H1 (cell line): ENCODE data around the gene VAV2. TPM values are rescaled to one million over a fixed set of nuclear protein-coding genes. Genes with fewer than 3 reads are reported as not detected.

Experiments
- CTCF ChIA-PET: fragments of 300-600 bp; sonication (Branson Sonifier 250); formaldehyde crosslinking; loops from one replicate; lab custom pipeline; 2021; ENCODE audit not compliant: partially characterized antibody; lab: Charles Lee
- POLR2A ChIA-PET: fragments of 300-600 bp; sonication (Branson Sonifier 250); formaldehyde crosslinking; loops from one replicate; lab custom pipeline; 2021; ENCODE audit warnings: inconsistent platforms; ENCODE audit not compliant: partially characterized antibody; lab: Charles Lee
- DNase-seq, 2 experiments: peaks; one replicate each; pipeline versions ENCODE4 v3.0.0 to v3.0.0-alpha.2; 2010 to 2022; ENCODE audit warnings: low spot score in 2 of 2, low read depth in 1 of 2, mixed read lengths in 1 of 2
- FAIRE-seq: peaks from 2 replicates; lab custom pipeline; 2011; peaks lifted over from hg19 to GRCh38; lab: Jason Lieb, UNC
- H2AFZ ChIP-seq: 2 replicates; pipeline ENCODE4 v1.8.1; 2012; ENCODE audit warnings: low read length, inconsistent platforms
- H2AK5ac ChIP-seq: 2 replicates; pipeline ENCODE4 v1.6.1; 2013; ENCODE audit warnings: low read depth, low read length
- H2BK120ac ChIP-seq: replicated peaks from 2 replicates; pipeline ENCODE3; 2013; ENCODE audit warnings: low read depth, low read length, inconsistent platforms
- H2BK12ac ChIP-seq: 2 replicates; pipeline ENCODE4 v1.6.1; 2013; ENCODE audit warnings: low read depth, low read length
- H2BK15ac ChIP-seq: 2 replicates; pipeline ENCODE4 v1.6.1; 2013; ENCODE audit warnings: low read length
- H2BK20ac ChIP-seq: 2 replicates; pipeline ENCODE4 v1.6.1; 2013; ENCODE audit warnings: low read length
- H2BK5ac ChIP-seq: 2 replicates; pipeline ENCODE4 v1.6.1; 2013; ENCODE audit warnings: low read depth, low read length
- H3K14ac ChIP-seq: 2 replicates; pipeline ENCODE4 v1.6.1; 2013; ENCODE audit warnings: inconsistent platforms; ENCODE audit not compliant: insufficient read length
- H3K18ac ChIP-seq: 2 replicates; pipeline ENCODE4 v1.6.1; 2013; ENCODE audit warnings: low read length; ENCODE audit errors: extremely low read depth
- H3K23ac ChIP-seq: 2 replicates; pipeline ENCODE4 v1.6.1; 2013; ENCODE audit warnings: inconsistent platforms; ENCODE audit not compliant: insufficient read length
- H3K23me2 ChIP-seq: 2 replicates; pipeline ENCODE4 v1.6.1; 2013; ENCODE audit warnings: low read depth, low read length
- H3K27ac ChIP-seq: 2 replicates; pipeline ENCODE4 v1.6.1; 2011; ENCODE audit warnings: low read depth, low read length, inconsistent platforms
- H3K27me3 ChIP-seq, 4 experiments: replicated peaks in 1 of 4; 1 replicate in 1 of 4; 2 replicates in 3 of 4; pipeline versions ENCODE4 v1.6.1 to v1.8.1; 2011 to 2013; ENCODE audit warnings: low read length in 3 of 4, mild to moderate bottlenecking in 3 of 4, inconsistent platforms in 2 of 4, mixed read lengths in 2 of 4, moderate library complexity in 1 of 4; ENCODE audit not compliant: control insufficient read depth in 3 of 4, insufficient read depth in 3 of 4; ENCODE audit errors: extremely low read depth in 1 of 4
- H3K36me3 ChIP-seq, 4 experiments: 2 replicates each; pipeline versions ENCODE4 v1.6.1 to v1.8.1; 2011 to 2013; ENCODE audit warnings: mild to moderate bottlenecking in 4 of 4, low read length in 3 of 4, moderate library complexity in 2 of 4, control low read depth in 1 of 4, inconsistent platforms in 1 of 4; ENCODE audit not compliant: insufficient read depth in 4 of 4, control insufficient read depth in 2 of 4
- H3K4ac ChIP-seq: replicated peaks from 2 replicates; pipeline ENCODE3; 2013; ENCODE audit warnings: low read length, low read depth, mixed read lengths, inconsistent platforms; ENCODE audit not compliant: insufficient read length
- H3K4me1 ChIP-seq, 4 experiments: replicated peaks in 1 of 4; 1 replicate in 1 of 4; 2 replicates in 3 of 4; pipeline versions ENCODE4 v1.6.1 to v1.8.1; 2011 to 2013; ENCODE audit warnings: low read length in 3 of 4, inconsistent platforms in 2 of 4, mixed read lengths in 1 of 4; ENCODE audit not compliant: insufficient read depth in 4 of 4, control insufficient read depth in 3 of 4
- H3K4me2 ChIP-seq, 2 experiments: 2 replicates each; pipeline versions ENCODE4 v1.6.1 to v1.8.1; 2011 to 2013; ENCODE audit warnings: low read depth in 2 of 2, low read length in 2 of 2, control low read depth in 1 of 2, inconsistent platforms in 1 of 2, mild to moderate bottlenecking in 1 of 2; ENCODE audit not compliant: insufficient read depth in 1 of 2
- H3K4me3 ChIP-seq, 4 experiments: fragments of 200-600, 300-600 bp in 1 of 4; sonication (generic), shearing (Covaris generic), sonication (Bioruptor Twin) in 1 of 4; 2 replicates each; pipeline versions ENCODE4 v1.5.1 to v1.8.1; 2011 to 2016; ENCODE audit warnings: low read length in 4 of 4, low read depth in 3 of 4, control low read depth in 2 of 4, inconsistent platforms in 2 of 4, mild to moderate bottlenecking in 2 of 4, mixed read lengths in 1 of 4, moderate library complexity in 1 of 4; ENCODE audit not compliant: insufficient read depth in 2 of 4; ENCODE audit errors: extremely low read depth in 1 of 4
- H3K56ac ChIP-seq: replicated peaks from 2 replicates; pipeline ENCODE3; 2013; ENCODE audit warnings: low read depth, mild to moderate bottlenecking, mixed read lengths, low read length, inconsistent platforms; ENCODE audit not compliant: insufficient read length
- H3K79me1 ChIP-seq: 2 replicates; pipeline ENCODE4 v1.6.1; 2013; ENCODE audit warnings: low read depth, low read length, control low read depth
- H3K79me2 ChIP-seq, 2 experiments: 2 replicates each; pipeline versions ENCODE4 v1.6.1 to v1.8.1; 2012 to 2013; ENCODE audit warnings: low read length in 2 of 2, mild to moderate bottlenecking in 2 of 2, inconsistent platforms in 1 of 2; ENCODE audit not compliant: insufficient read depth in 2 of 2, control insufficient read depth in 1 of 2
- H3K9ac ChIP-seq, 4 experiments: replicated peaks in 1 of 4; 1 replicate in 1 of 4; 2 replicates in 3 of 4; pipeline versions ENCODE4 v1.6.1 to v1.8.1; 2011 to 2013; ENCODE audit warnings: low read depth in 3 of 4, low read length in 3 of 4, control low read depth in 2 of 4, mild to moderate bottlenecking in 2 of 4, moderate library complexity in 2 of 4, inconsistent platforms in 1 of 4; ENCODE audit errors: extremely low read depth in 1 of 4
- H3K9me3 ChIP-seq, 2 experiments: 2 replicates each; pipeline versions ENCODE4 v1.6.1 to v1.8.1; 2012 to 2013; ENCODE audit warnings: mild to moderate bottlenecking in 2 of 2, moderate library complexity in 2 of 2, control low read depth in 1 of 2, inconsistent platforms in 1 of 2, low read depth in 1 of 2, low read length in 1 of 2, mixed read lengths in 1 of 2; ENCODE audit not compliant: insufficient read depth in 2 of 2
- H4K20me1 ChIP-seq, 2 experiments: replicated peaks in 1 of 2; 2 replicates each; pipeline versions ENCODE3 to v1.8.1; 2011 to 2013; ENCODE audit warnings: inconsistent platforms in 2 of 2, low read length in 2 of 2, mild to moderate bottlenecking in 1 of 2; ENCODE audit not compliant: insufficient read depth in 2 of 2, control insufficient read depth in 1 of 2
- H4K5ac ChIP-seq: 2 replicates; pipeline ENCODE4 v1.6.1; 2013; ENCODE audit warnings: low read length, low read depth, mixed read lengths, inconsistent platforms; ENCODE audit not compliant: insufficient read length
- H4K8ac ChIP-seq: 2 replicates; pipeline ENCODE4 v1.8.0; 2013; ENCODE audit warnings: mild to moderate bottlenecking, moderate library complexity, low read length, inconsistent platforms; ENCODE audit not compliant: insufficient read depth; ENCODE audit errors: extremely low read depth
- H4K91ac ChIP-seq: replicated peaks from 2 replicates; pipeline ENCODE3; 2013; ENCODE audit warnings: low read length, mixed read lengths, inconsistent platforms; ENCODE audit not compliant: insufficient read length
- BACH1 ChIP-seq: IDR thresholded peaks from 2 replicates; pipeline ENCODE4 v1.6.1; 2012; ENCODE audit warnings: low read length, improper control_type of control experiment
- CHD1 ChIP-seq: IDR thresholded peaks from 2 replicates; pipeline ENCODE4 v1.6.1; 2012; ENCODE audit warnings: low read depth, low read length, improper control_type of control experiment
- CHD2 ChIP-seq: IDR thresholded peaks from 2 replicates; pipeline ENCODE4 v1.6.1; 2012; ENCODE audit warnings: low read length, improper control_type of control experiment
- GABPA ChIP-seq: IDR thresholded peaks from 2 replicates; pipeline ENCODE4 v1.6.1; 2011; ENCODE audit warnings: mild to moderate bottlenecking, low read length, moderate library complexity, borderline replicate concordance; ENCODE audit not compliant: insufficient read depth
- HDAC6 ChIP-seq: IDR thresholded peaks from one replicate; pipeline ENCODE4 v1.7.1; 2012; ENCODE audit warnings: low read depth, mild to moderate bottlenecking, inconsistent platforms, low read length, moderate library complexity
- JUND ChIP-seq: IDR thresholded peaks from 2 replicates; pipeline ENCODE4 v1.6.1; 2011; ENCODE audit warnings: mild to moderate bottlenecking, improper control_type of control experiment, low read length
- WGBS, 2 experiments: shearing (Covaris generic) in 1 of 2; methylation state at CpG; one replicate each; pipeline versions ENCODE4 v1.1.6 to v1.1.7; 2013 to 2015; ENCODE audit warnings: low lambda C conversion rate in 2 of 2, mixed read lengths in 2 of 2, inconsistent platforms in 1 of 2, low coverage in 1 of 2, missing lambda C conversion rate in 1 of 2; ENCODE audit not compliant: insufficient replicate concordance in 2 of 2, insufficient coverage in 1 of 2, insufficient read length in 1 of 2; ENCODE audit errors: extremely low coverage in 1 of 2, missing lambda C conversion rate in 1 of 2; 5-methylcytosine and 5-hydroxymethylcytosine counted together
- polyA plus RNA-seq, 7 experiments: library from polyadenylated mRNA; depleted of rRNA in 3 of 7; stranded (reverse) in 5 of 7; unstranded in 2 of 7; fragments of >200 nt in 5 of 7; fragments of 200-250 nt in 2 of 7; gene quantifications; 1 replicate in 5 of 7; 2 replicates in 1 of 7; 4 replicates in 1 of 7; pipeline versions ENCODE4 v1.2.1 to v1.2.3, GENCODE V29; 2011 to 2013; ENCODE audit warnings: missing spikeins in 2 of 7, mixed read lengths in 2 of 7
- total RNA-seq: library from RNA; stranded (reverse); fragmentation: NEBNext Ultra II Directional; extraction: Animal tissue kit (Norgen Biotek cat#: 25700); gene quantifications from 2 replicates; pipeline ENCODE4 v1.2.1, GENCODE V29; 2021

Gene VAV2
- total and polyA plus RNA-seq, 2 of the 8 experiments (the other 6 are each of a cell fraction or from before 2014, with no cell fraction given) = 13.6 to 37.6 TPM

GRCh38 chr9:133779081-133779480 is 213.0 kb downstream of the VAV2 start:
- Histone ChIP-seq H3K4me2 (no peak overlapping the region), H2BK15ac (no peak overlapping the region), H3K18ac (no peak overlapping the region), H3K23me2 (no peaks in the 10 kb centered on the region), H3K4me3 (no peak overlapping the region), H3K27ac (no peak overlapping the region), H4K91ac (no peak overlapping the region), H3K4me1 (no peaks in the 10 kb centered on the region), H4K5ac (no peak overlapping the region), H3K79me1 (no peaks in the 10 kb centered on the region), H3K9me3 (no peaks in the 10 kb centered on the region), H3K14ac (no peak overlapping the region), H3K23ac (no peak overlapping the region), H2BK5ac (no peak overlapping the region; the same call in 1 of the 2 replicates), H3K27me3 (no peaks in the 10 kb centered on the region), H3K79me2 (no peaks in the 10 kb centered on the region), H4K20me1 (peaks cover 2 to 14% of the 10 kb centered on the region in 2 experiments), H3K56ac (no peak overlapping the region), H2AFZ (no peak overlapping the region), H3K4ac (no peak overlapping the region), H3K9ac (no peak overlapping the region), H2AK5ac (no peak overlapping the region), H2BK120ac (no peak overlapping the region), H4K8ac (no peak overlapping the region), H2BK12ac (no peak overlapping the region), H2BK20ac (no peak overlapping the region), H3K36me3 (peaks cover 3 to 16% (median 12%) of the 10 kb centered on the region in 4 experiments; a peak in 6 of 8 replicates)
- ChIA-PET CTCF (interaction anchor here (0.6 to 6.5 kb wide), 10 partner anchors 8 to 682 kb away, joined by 3 to 65 read pairs (median 4); partner anchors contain the start of gene SARDH), POLR2A (no interaction called here)
- DNase-seq = no peak
- no peak for FAIRE-seq
- WGBS, 2 experiments = 92% methylated on average over 8 of the region's 8 CpGs; no CpG with 5 or more reads in 1 of the 2 experiments
- TF ChIP-seq CHD2 (no peak), CHD1 (no peak), HDAC6 (no peak), BACH1 (no peak), JUND (no peak), GABPA (no peak)
